HG02610 (cell line): ENCODE results near the gene NDUFS3.

Experiments used
- ATAC-seq: cut with Tn5 transposase; IDR thresholded peaks from one replicate; pipeline ENCODE4 v1.9.1; 2021; ENCODE audit warnings: mild to moderate bottlenecking, moderate library complexity; ENCODE audit not compliant: unreplicated experiment

NDUFS3 gene

DNA sequence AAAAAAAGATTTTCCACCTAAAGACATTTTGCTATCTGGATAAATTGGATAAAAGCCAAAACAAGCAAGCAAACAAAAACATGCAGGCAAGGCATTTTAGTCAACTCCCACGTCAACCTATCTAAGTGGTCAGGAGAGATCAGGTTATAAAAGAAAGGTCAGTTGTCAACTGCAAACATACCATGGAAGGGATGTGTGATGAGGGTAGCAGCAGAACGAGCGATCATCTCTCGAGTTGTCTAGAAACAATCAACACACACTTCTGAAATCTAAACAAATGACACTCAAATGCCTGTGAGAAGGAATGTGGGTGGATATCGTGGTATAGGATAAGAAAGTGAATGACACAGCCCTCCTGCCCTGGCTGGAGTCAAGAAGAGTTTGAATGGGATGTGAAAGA, 52.6 kb downstream of the NDUFS3 start:
- no peak for ATAC-seq
